GM12865 (cell line): Measurements from ENCODE around the gene ZNF154.

Experiments used
- DNase-seq: peaks from one replicate; pipeline ENCODE4 v3.0.0; 2010; ENCODE audit warnings: low read depth
- H3K4me3 ChIP-seq: 2 replicates; pipeline ENCODE4 v1.5.1; 2011; ENCODE audit warnings: mild to moderate bottlenecking, low read depth, low read length, control low read depth
- TF ChIP-seq, protein P1 (sequence below): IDR thresholded peaks from 2 replicates; pipeline ENCODE4 v1.5.1; 2011; ENCODE audit warnings: low read length, control low read depth, low read depth, inconsistent platforms; ENCODE audit not compliant: insufficient read depth; ENCODE audit errors: missing control alignments

The ZNF154 gene

DNA sequence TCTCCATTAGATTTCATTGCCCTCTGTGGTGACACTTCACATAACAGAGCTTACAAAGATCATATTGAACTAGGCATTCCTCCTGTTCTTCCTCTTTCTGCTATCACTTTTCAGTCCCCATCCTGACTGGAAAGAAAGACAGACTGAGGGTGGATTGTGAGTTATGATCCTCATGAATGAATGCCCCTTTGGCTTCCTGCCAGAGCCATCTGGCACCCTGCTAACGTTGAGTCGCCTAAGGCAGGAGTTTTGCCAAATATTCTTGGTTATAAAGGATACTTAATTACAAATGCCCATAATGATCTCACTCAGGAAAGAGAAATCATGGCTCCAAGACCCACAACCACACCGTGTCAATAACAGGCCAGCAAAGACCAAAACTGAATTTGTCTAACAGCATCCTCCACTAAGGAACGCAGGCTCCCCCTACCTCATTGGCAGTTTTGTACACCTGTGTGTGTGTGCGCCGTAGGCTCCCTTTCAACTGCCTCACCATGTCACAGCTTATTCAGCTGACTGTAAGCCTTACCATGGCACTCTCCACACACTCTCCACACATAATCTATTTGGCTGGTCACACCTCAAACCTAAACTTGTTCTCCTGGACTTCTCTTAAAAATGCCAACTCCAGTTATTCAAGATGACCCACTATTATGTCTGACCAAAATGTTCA is 60.5 kb downstream of the ZNF154 start:
- DNase-seq = no peak
- TF ChIP-seq, protein P1, sequence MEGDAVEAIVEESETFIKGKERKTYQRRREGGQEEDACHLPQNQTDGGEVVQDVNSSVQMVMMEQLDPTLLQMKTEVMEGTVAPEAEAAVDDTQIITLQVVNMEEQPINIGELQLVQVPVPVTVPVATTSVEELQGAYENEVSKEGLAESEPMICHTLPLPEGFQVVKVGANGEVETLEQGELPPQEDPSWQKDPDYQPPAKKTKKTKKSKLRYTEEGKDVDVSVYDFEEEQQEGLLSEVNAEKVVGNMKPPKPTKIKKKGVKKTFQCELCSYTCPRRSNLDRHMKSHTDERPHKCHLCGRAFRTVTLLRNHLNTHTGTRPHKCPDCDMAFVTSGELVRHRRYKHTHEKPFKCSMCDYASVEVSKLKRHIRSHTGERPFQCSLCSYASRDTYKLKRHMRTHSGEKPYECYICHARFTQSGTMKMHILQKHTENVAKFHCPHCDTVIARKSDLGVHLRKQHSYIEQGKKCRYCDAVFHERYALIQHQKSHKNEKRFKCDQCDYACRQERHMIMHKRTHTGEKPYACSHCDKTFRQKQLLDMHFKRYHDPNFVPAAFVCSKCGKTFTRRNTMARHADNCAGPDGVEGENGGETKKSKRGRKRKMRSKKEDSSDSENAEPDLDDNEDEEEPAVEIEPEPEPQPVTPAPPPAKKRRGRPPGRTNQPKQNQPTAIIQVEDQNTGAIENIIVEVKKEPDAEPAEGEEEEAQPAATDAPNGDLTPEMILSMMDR = no peak
- H3K4me3 ChIP-seq = no peak overlapping the region
